Peyer's patch (tissue), 4 donors: ENCODE data around the gene CEP85.

ENCODE experiments used
- POLR2A ChIP-seq, 2 donors: fragments of 450-650 bp; IDR thresholded peaks; one replicate each; pipeline ENCODE4 v1.5.1; 2017; ENCODE audit warnings: antibody characterized with exemption in 2 of 2, mild to moderate bottlenecking in 2 of 2, moderate library complexity in 2 of 2
- TF ChIP-seq, protein P1 (sequence below), 6 experiments: fragments of 450-650 bp in 4 of 6; fragments of 200-600 bp in 2 of 6; sonication (generic) in 1 of 6; IDR thresholded peaks; one replicate each; pipeline ENCODE4 v1.5.1; 2017 to 2019; ENCODE audit warnings: antibody characterized with exemption in 6 of 6, mild to moderate bottlenecking in 3 of 6, moderate library complexity in 1 of 6

DNA sequence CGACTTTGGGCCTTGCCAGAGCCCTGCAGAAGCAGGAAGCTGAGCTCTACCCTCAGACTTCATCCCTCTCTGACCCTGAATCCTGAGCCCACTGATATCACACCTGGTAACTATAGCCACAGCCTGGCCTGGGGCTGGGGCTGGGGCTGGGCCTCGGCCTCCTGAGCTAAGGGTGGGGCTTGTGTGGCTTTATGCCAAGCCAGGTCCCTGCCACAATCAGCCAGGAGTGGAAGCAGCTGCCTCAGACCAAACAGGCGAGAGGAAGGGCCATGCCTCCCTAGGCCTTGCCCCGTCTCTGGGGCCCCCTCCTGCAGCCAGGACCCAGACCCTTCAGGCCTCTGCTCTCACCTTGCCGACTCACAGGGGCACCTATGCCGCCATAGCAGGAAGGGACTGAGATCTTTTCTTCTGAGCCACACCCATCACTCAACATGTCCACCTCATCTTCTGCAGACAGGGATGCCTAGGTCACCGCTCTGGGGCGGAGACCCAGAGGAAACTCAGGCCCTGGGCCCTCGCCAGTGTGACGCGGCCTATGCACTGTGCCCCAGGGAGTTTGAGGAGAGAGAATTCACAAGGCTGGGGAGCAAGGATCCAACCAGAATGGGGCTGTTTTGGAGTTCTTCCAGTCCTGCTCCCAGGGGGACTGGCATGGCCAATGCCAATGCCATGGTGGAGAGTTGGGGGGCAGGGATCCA, 66.7 kb downstream of the CEP85 start:
- TF ChIP-seq, protein P1, sequence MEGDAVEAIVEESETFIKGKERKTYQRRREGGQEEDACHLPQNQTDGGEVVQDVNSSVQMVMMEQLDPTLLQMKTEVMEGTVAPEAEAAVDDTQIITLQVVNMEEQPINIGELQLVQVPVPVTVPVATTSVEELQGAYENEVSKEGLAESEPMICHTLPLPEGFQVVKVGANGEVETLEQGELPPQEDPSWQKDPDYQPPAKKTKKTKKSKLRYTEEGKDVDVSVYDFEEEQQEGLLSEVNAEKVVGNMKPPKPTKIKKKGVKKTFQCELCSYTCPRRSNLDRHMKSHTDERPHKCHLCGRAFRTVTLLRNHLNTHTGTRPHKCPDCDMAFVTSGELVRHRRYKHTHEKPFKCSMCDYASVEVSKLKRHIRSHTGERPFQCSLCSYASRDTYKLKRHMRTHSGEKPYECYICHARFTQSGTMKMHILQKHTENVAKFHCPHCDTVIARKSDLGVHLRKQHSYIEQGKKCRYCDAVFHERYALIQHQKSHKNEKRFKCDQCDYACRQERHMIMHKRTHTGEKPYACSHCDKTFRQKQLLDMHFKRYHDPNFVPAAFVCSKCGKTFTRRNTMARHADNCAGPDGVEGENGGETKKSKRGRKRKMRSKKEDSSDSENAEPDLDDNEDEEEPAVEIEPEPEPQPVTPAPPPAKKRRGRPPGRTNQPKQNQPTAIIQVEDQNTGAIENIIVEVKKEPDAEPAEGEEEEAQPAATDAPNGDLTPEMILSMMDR (IDR thresholded peaks at IDR 0.05), result no peak
- no peak for TF ChIP-seq POLR2A (IDR thresholded peaks at IDR 0.05)
